Measurements from ENCODE around the gene SMARCC2. TPM values are rescaled to one million over a fixed set of nuclear protein-coding genes. Genes with fewer than 3 reads are reported as not detected.

Gene SMARCC2
- total and polyA plus RNA-seq, 9 of the 15 experiments (the other 6 are each of a cell fraction or from before 2014, with no cell fraction given): 11.9 to 86.0 (median 36.6) TPM

DNA sequence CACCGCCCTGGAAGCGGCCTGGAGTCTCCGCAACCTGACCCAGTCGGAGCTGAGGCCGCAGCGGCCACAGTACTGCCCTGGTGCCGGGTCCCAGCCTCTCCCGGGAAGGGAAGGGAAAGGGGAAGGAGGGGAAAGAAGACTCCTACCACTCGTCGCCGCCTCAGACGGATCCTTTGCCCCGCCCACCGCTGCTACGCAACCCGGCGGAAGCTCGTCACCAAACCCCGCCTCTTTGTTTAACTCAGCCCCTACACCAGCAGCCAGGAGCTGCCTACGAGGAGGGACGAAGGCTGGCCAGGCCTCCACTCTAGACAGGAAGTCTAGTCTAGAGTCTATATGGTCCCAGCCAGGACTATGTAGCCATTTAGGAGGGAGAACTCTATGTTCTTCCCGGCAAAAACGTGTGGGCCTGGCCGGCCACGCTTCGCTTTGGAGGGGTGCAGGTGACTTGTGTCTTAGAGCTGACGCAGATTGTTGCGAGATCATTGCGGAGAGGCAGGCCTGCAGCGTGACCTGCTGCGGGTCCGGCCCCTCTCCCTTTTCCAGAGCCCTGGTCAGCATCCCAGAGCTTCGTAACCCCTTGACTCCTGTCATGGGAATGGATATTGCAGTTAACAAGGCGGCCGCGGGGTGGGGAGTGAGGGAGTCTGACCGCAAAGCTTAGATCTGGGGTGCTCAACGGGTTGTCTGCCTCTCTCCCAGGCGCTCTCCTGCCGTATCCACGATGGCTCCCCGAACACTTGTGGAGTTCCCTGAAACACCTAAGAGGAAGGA is 32.7 kb upstream of the SMARCC2 start, which contains the start of gene RNF41:
RNF41 (minus strand) TSS at position 166 of the 774 bp plus-strand sequence. CDS start 7,875 bp downstream, outside the sequence.
- Histone ChIP-seq H3K4me3 (peak within 1 kb of the TSS; percentile 90), H3K79me2 (ENCODE audit: control insufficient read depth, insufficient read depth, low read length) (peaks cover 47% of the 10 kb centered on the region), H3K27me3 (ENCODE audit: control insufficient read depth in 2 of 2, insufficient read depth in 2 of 2, low read length in 2 of 2) (no peaks in the 10 kb centered on the region), H3K9ac (ENCODE audit: insufficient read depth in 1 of 2, low read depth in 2 of 2, low read length in 2 of 2) (peak within 1 kb of the TSS; percentile 85 to 97), H3K27ac (ENCODE audit: extremely low read depth, low read depth, low read length) (peak within 1 kb of the TSS; percentile 93), H3K9me1 (ENCODE audit: control insufficient read depth, insufficient read depth, low read length) (no peaks in the 10 kb centered on the region), H3K4me1 (replicated peaks in 1 of 2; ENCODE audit: control insufficient read depth in 2 of 2, insufficient read depth in 2 of 2, low read length in 2 of 2) (peaks cover 20 to 31% of the 10 kb centered on the region in 2 experiments; a peak in 4 of 5 replicates), H2AFZ (ENCODE audit: low read depth, low read length) (peak within 1 kb of the TSS; percentile 96), H3K36me3 (ENCODE audit: control insufficient read depth, insufficient read depth, low read length) (peaks cover 4% of the 10 kb centered on the region; the same call in 2 of the 3 replicates), H3K9me3 (replicated peaks; ENCODE audit: control insufficient read depth, insufficient read depth, low read depth, low read length) (no peaks in the 10 kb centered on the region), H3K4me2 (ENCODE audit: insufficient read depth, low read length) (peak within 1 kb of the TSS; percentile 96), H4K20me1 (replicated peaks; ENCODE audit: control insufficient read depth, insufficient read depth, low read length) (no peaks in the 10 kb centered on the region)
- ATAC-seq: peak; percentile 87
- FAIRE-seq: peak; percentile 97
- in situ Hi-C loops (cut with MboI) (no loop called here), intact Hi-C loops (cut with micrococcal nuclease) (loop anchor here (10.0 kb wide), 1 partner anchor 177 kb away; the partner anchor contains the start of gene RPS26)
- ChIA-PET CTCF (ENCODE audit: low intra/inter-chr PET ratio) (interaction anchor here (1.1 to 1.4 kb wide), 2 partner anchors 29 to 32 kb away, joined by 3 to 5 read pairs; partner anchors contain the start of gene SMARCC2), POLR2A (interaction anchor here (0.5 to 3.4 kb wide), 32 partner anchors 9 to 1993 kb away, joined by 3 to 68 read pairs (median 5); partner anchors contain the start of genes COQ10A, CS, ESYT1 and MYL6)
- peak; percentile 94 to 97 (median 95) for DNase-seq (ENCODE audit: extremely low read depth in 1 of 4, low spot score in 3 of 4)
- TSS peak; percentile 82 for BruUV-seq (replicated peaks)
- 1% methylated on average over 38 of the region's 42 CpGs for WGBS (ENCODE audit: insufficient coverage, low coverage, missing lambda C conversion rate)
- TF ChIP-seq NFE2 (IDR thresholded peaks at IDR 0.05; ENCODE audit: low read depth) (no peak), SNRNP70 (optimal IDR thresholded peaks at IDR 0.05; ENCODE audit: low read depth, low read length) (no peak), ZNF184 (CRISPR knock-in tag; IDR thresholded peaks at IDR 0.05) (no peak), MTA3 (IDR thresholded peaks at IDR 0.05; ENCODE audit: borderline replicate concordance) (no peak; the same call in 1 of the 2 replicates), PHB (CRISPR knock-in tag; IDR thresholded peaks at IDR 0.05) (no peak), TAL1 (IDR thresholded peaks at IDR 0.05) (no peak), SIN3A (IDR thresholded peaks at IDR 0.05; ENCODE audit: borderline replicate concordance in 2 of 2, control insufficient read depth in 1 of 2, low read depth in 2 of 2, low read length in 2 of 2) (no peak; a peak in 1 of 4 replicates)
- TF ChIP-seq, protein P1, sequence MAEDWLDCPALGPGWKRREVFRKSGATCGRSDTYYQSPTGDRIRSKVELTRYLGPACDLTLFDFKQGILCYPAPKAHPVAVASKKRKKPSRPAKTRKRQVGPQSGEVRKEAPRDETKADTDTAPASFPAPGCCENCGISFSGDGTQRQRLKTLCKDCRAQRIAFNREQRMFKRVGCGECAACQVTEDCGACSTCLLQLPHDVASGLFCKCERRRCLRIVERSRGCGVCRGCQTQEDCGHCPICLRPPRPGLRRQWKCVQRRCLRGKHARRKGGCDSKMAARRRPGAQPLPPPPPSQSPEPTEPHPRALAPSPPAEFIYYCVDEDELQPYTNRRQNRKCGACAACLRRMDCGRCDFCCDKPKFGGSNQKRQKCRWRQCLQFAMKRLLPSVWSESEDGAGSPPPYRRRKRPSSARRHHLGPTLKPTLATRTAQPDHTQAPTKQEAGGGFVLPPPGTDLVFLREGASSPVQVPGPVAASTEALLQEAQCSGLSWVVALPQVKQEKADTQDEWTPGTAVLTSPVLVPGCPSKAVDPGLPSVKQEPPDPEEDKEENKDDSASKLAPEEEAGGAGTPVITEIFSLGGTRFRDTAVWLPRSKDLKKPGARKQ (CRISPR knock-in tag; IDR thresholded peaks at IDR 0.05): no peak
- TF ChIP-seq, protein P2, sequence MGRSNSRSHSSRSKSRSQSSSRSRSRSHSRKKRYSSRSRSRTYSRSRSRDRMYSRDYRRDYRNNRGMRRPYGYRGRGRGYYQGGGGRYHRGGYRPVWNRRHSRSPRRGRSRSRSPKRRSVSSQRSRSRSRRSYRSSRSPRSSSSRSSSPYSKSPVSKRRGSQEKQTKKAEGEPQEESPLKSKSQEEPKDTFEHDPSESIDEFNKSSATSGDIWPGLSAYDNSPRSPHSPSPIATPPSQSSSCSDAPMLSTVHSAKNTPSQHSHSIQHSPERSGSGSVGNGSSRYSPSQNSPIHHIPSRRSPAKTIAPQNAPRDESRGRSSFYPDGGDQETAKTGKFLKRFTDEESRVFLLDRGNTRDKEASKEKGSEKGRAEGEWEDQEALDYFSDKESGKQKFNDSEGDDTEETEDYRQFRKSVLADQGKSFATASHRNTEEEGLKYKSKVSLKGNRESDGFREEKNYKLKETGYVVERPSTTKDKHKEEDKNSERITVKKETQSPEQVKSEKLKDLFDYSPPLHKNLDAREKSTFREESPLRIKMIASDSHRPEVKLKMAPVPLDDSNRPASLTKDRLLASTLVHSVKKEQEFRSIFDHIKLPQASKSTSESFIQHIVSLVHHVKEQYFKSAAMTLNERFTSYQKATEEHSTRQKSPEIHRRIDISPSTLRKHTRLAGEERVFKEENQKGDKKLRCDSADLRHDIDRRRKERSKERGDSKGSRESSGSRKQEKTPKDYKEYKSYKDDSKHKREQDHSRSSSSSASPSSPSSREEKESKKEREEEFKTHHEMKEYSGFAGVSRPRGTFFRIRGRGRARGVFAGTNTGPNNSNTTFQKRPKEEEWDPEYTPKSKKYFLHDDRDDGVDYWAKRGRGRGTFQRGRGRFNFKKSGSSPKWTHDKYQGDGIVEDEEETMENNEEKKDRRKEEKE (IDR thresholded peaks at IDR 0.05; ENCODE audit: borderline replicate concordance in 1 of 2, control insufficient read depth in 1 of 2, low read depth in 2 of 2, low read length in 1 of 2): no peak
- TF ChIP-seq, protein P3, sequence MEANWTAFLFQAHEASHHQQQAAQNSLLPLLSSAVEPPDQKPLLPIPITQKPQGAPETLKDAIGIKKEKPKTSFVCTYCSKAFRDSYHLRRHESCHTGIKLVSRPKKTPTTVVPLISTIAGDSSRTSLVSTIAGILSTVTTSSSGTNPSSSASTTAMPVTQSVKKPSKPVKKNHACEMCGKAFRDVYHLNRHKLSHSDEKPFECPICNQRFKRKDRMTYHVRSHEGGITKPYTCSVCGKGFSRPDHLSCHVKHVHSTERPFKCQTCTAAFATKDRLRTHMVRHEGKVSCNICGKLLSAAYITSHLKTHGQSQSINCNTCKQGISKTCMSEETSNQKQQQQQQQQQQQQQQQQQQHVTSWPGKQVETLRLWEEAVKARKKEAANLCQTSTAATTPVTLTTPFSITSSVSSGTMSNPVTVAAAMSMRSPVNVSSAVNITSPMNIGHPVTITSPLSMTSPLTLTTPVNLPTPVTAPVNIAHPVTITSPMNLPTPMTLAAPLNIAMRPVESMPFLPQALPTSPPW (CRISPR knock-in tag; IDR thresholded peaks at IDR 0.05): peak; percentile 7

All from K562 (cell line).